Putamen (tissue), 1 donor: ENCODE data around the gene CIC.

Source experiments
- DNase-seq: peaks from one replicate; pipeline ENCODE4 v3.0.0-alpha.2; 2016; ENCODE audit warnings: low spot score

Gene CIC

DNA sequence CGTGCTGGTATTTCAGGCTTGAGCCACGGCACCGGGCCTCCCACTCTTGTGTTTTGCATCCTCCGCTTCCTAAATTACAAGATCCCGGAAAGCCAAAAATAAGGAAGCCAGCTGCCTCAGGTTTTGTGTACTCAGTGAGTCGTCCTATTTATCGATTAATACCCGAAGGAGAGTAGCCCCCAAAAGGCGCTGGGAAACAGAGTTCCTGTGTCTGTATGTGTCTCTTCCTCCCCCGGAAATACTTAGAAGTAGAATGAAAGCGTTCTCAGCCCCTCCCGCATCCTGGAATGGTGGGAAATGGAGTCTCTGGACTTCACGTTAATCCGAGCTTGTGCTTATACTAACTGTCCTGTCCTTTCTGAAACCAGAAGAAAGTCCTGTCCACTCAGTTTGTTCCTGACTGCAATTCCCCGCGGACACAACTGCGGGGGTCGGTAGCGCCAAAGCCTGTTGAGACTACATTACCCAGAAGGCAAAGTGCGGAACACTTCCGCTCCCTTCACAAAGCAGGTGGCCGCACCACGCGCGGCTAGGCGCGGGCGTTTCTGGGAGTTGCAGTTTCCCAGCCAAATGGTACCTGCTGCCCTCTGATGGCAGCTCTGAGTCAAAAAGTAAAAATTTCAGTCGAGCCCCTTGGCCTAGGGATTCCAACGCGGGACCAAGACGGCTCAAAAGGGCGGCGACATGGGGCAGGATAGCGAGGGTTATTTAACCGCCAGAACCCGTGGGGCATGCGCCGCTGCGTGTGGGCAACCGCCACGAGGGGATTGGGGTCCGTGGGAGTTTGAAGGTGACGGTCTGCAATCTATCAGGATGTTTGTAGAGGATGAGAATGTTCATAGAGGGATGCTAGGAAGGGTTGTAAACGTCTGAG is 24.5 kb upstream of the CIC start:
- peak; percentile 96 for DNase-seq

GRCh38 chr19:42245231-42245630 is 23.8 kb upstream of the CIC start:
- DNase-seq, result no peak

DNA sequence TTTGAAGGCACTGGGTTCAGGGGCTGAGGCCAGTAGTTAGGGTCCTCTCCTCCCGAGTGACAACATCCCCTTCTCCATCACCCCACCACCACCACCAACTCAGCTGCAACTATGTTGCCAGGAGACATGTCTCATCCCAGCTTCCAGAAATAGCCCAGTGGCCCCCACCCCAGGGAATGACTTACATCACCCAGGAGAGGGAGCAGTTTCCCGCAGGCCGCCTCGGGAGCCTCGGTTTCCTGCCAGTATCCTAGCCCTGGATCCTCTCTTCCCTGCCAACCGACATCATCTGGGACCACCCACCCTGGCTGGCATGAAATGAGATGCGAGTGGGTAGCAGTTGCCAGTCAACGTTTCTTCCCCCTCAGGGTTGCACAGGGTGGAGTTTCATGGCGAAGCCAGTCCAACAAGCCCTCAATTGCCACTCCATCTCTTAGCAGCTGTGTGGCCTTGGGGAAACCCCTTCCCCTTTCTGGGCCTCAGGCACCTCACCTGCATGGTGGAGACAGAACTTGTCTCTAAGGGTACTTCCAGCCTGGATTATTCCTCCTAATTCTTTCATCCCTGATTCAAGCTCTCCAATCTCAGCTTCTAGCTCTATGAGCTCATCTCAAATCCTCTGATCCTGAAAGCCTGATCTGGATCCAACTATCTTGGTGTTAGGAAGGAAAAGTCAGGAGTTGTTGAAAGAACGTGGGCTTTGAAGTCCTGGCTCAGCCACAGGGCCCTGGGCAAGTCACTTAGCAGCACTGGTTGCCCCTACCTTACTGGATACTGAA is 22.7 kb upstream of the CIC start:
- peak; percentile 89 for DNase-seq

GRCh38 chr19:42246922-42247639 is 22.0 kb upstream of the CIC start:
- no peak for DNase-seq

GRCh38 chr19:42247640-42248199 is 21.3 kb upstream of the CIC start:
- DNase-seq, result no peak

- no peak for DNase-seq
Measured at GRCh38 chr19:42248270-42249148, 20.5 kb upstream of the CIC start.

- no peak for DNase-seq
Measured at GRCh38 chr19:42249149-42249750, 19.8 kb upstream of the CIC start.

GRCh38 chr19:42249769-42250168 is 19.3 kb upstream of the CIC start:
- no peak for DNase-seq

DNA sequence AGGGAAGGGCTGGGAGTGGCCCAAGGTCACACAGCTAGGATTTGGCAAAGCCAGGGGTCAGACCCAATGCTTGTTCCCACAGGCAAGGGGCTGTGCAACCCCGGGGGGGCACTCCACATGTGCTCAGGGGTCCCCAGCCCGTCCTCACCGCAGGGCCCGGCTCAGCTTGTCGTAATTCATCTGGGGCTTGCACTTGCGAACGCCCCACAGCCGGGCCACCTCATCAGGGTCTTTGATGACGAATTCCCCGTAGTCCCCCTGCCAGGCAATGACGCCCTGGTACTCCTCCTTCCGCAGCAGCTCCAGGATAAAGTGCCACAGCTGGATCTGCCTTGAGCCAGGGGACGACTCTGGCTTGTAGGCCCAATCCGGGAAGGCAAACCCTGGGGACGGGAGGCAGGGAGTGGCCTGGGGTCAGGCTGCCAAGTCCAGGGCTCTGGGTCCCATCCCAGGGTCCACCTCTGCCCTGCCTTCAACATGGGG is 18.8 kb upstream of the CIC start:
- no peak for DNase-seq

GRCh38 chr19:42250666-42251531 is 18.2 kb upstream of the CIC start:
- no peak for DNase-seq

- DNase-seq, result no peak
Measured at GRCh38 chr19:42251572-42252358, 17.3 kb upstream of the CIC start.

DNA sequence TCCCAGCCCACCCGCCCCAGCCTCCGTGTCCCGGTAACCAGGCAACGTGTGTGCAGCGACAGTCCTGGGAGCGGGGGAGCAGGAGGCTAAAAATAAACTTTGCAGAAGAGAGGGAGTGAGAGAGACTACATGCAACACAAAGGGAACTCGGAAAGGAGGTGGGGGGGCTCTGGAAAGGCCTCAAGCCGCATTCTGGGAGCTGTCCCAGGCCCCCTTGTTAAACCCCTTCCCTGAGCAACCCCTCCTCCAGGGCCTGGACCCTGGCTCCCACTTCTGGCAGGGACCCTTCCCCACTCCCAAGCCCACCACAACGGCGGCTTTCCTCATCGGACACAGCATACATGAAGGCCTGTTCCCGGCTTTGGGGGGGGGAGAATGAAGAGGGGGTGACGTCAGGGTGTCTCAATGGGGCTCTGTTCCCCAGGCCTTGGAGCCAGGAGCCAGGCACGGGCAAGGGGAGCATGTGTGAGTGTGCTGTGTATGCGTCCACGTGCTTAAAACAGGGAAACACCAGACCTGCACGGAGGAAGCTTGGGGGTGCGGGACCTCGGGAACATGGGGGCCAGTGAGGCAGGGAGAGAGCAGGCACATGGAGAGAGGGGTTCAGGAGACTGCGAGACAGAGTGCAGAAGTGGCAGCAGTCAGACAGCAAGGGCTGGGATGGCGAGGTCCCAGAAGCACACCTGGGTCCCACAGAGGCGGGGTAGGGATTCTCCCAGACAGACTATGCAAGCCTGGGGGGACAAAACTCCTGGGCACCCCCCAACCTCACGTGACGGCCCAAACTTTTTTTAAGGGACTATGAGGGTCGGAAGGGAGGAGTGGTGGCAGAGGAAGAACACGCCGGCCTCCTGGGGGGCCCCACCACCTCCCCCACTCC is 16.4 kb upstream of the CIC start:
- peak; percentile 92 for DNase-seq

- no peak for DNase-seq
Measured at GRCh38 chr19:42253245-42254088, 15.6 kb upstream of the CIC start.

GRCh38 chr19:42254089-42254849 is 14.8 kb upstream of the CIC start:
- peak; percentile 88 for DNase-seq

GRCh38 chr19:42254850-42255765 is 13.9 kb upstream of the CIC start, which contains the start of gene ERF:
TSS of gene ERF (minus strand) at chr19:42255128. CDS start at chr19:42254999, 129 bp downstream.
- DNase-seq, result peak; percentile 95
